Hepatocyte (in vitro differentiated cells): ENCODE results near the gene DPEP2NB. TPM values are rescaled to one million over a fixed set of nuclear protein-coding genes. Genes with fewer than 3 reads are reported as not detected.

Source experiments
- DNase-seq: peaks from one replicate; pipeline ENCODE4 v3.0.0-alpha.2; 2016; ENCODE audit warnings: low spot score
- H2AFZ ChIP-seq: fragments of 200-600 bp; sonication (generic); 2 replicates; pipeline ENCODE4 v1.6.0; 2016; ENCODE audit warnings: antibody characterized with exemption, mild to moderate bottlenecking
- H3K27ac ChIP-seq: fragments of 200-600 bp; sonication (generic); 2 replicates; pipeline ENCODE4 v1.5.1; 2016; ENCODE audit warnings: mild to moderate bottlenecking
- H3K27me3 ChIP-seq: fragments of 200-600 bp; sonication (generic); 2 replicates; pipeline ENCODE4 v1.6.1; 2016
- H3K36me3 ChIP-seq: fragments of 200-600 bp; sonication (generic); replicated peaks from 2 replicates; pipeline ENCODE4 v1.5.1; 2016; ENCODE audit warnings: low read depth; ENCODE audit not compliant: insufficient read depth
- H3K4me1 ChIP-seq: fragments of 200-600 bp; sonication (generic); 2 replicates; pipeline ENCODE4 v1.5.1; 2016; ENCODE audit warnings: mild to moderate bottlenecking, moderate library complexity; ENCODE audit not compliant: insufficient read depth
- H3K4me2 ChIP-seq: fragments of 200-600 bp; sonication (generic); 2 replicates; pipeline ENCODE4 v1.6.0; 2016
- H3K4me3 ChIP-seq: fragments of 200-600 bp; sonication (generic); 2 replicates; pipeline ENCODE4 v1.5.1; 2016; ENCODE audit warnings: mild to moderate bottlenecking
- H3K79me2 ChIP-seq: fragments of 200-600 bp; sonication (generic); 2 replicates; pipeline ENCODE4 v1.6.0; 2017; ENCODE audit warnings: mild to moderate bottlenecking
- H3K9me2 ChIP-seq: fragments of 200-600 bp; sonication (generic); replicated peaks from 2 replicates; pipeline ENCODE4 v1.6.0; 2017; ENCODE audit warnings: mild to moderate bottlenecking; ENCODE audit not compliant: insufficient read depth
- H3K9me3 ChIP-seq: fragments of 200-600 bp; sonication (generic); 2 replicates; pipeline ENCODE4 v1.5.1; 2016; ENCODE audit warnings: low read depth, mild to moderate bottlenecking
- H4K20me1 ChIP-seq: fragments of 200-600 bp; sonication (generic); 2 replicates; pipeline ENCODE4 v1.6.0; 2016; ENCODE audit warnings: mild to moderate bottlenecking; ENCODE audit not compliant: insufficient read depth, poor library complexity, severe bottlenecking
- EZH2 ChIP-seq: fragments of 200-600 bp; sonication (generic); IDR thresholded peaks from 2 replicates; pipeline ENCODE4 v1.6.1; 2016; ENCODE audit warnings: antibody characterized with exemption, mild to moderate bottlenecking, borderline replicate concordance
- EZH2phosphoT487 ChIP-seq: fragments of 200-600 bp; sonication (generic); IDR thresholded peaks from one replicate; pipeline ENCODE4 v1.6.1; 2018; ENCODE audit warnings: antibody characterized with exemption, mild to moderate bottlenecking, low read depth, moderate library complexity; ENCODE audit not compliant: unreplicated experiment, severe bottlenecking
- WGBS: methylation state at CpG from one replicate; pipeline ENCODE4 v1.1.6; 2016; ENCODE audit warnings: low lambda C conversion rate; ENCODE audit errors: missing lambda C conversion rate; 5-methylcytosine and 5-hydroxymethylcytosine counted together
- polyA plus RNA-seq: library from polyadenylated mRNA; unstranded; fragments of >200 nt; fragmentation: Nextera tagmentation; extraction: Ambion mirVana; gene quantifications from 2 replicates; pipeline ENCODE4 v1.2.1, GENCODE V29; 2016
- total RNA-seq: library from RNA; depleted of rRNA; stranded (reverse); fragments of >200 nt; gene quantifications from 2 replicates; pipeline ENCODE4 v1.2.3, GENCODE V29; 2014
- TF ChIP-seq, protein P1 (sequence below): fragments of 200-600 bp; sonication (generic); IDR thresholded peaks from 2 replicates; pipeline ENCODE4 v1.5.1; 2016; ENCODE audit warnings: antibody characterized with exemption, mild to moderate bottlenecking; ENCODE audit not compliant: poor library complexity

Gene DPEP2NB
- total and polyA plus RNA-seq, 2 experiments from 2014 or later: not detected

DNA sequence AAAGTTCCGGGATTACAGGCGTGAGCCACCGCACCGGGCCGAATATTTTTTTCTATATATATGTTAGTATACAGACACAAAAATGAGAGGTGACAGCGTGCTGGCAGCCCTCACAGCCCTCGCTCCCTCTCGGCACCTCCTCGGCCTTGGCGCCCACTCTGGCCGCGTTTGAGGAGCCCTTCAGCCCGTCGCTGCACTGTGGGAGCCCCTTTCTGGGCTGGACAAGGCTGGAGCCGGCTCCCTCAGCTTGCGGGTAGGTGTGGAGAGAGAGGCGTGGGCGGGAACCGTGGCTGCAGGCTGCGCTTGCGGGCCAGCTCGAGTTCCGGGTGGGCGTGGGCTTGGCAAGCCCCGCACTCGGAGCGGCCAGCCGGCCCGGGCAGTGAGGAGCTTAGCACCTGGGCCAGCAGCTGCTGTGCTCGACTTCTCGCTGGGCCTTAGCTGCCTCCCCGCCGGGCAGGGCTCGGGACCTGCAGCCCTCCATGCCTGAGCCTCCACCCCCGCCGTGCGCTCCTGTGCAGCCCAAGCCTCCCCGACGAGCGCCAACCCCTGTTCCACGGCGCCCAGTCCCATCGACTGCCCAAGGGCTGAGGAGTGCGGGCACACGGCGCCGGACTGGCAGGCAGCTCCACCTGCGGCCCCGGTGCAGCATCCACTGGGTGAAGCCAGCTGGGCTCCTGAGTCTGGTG is 33.6 kb downstream of the DPEP2NB start:
- 97% methylated on average over 47 of the region's 49 CpGs for WGBS
- Histone ChIP-seq H3K4me1 (no peaks in the 10 kb centered on the region), H3K9me2 (no peaks in the 10 kb centered on the region), H3K4me3 (no peak overlapping the region), H4K20me1 (no peaks in the 10 kb centered on the region), H3K27ac (no peak overlapping the region), H3K27me3 (no peaks in the 10 kb centered on the region), H3K4me2 (no peak overlapping the region), H2AFZ (no peak overlapping the region), H3K36me3 (no peaks in the 10 kb centered on the region), H3K79me2 (no peaks in the 10 kb centered on the region), H3K9me3 (no peaks in the 10 kb centered on the region)
- no peak for DNase-seq
- TF ChIP-seq EZH2phosphoT487: no peak

DNA sequence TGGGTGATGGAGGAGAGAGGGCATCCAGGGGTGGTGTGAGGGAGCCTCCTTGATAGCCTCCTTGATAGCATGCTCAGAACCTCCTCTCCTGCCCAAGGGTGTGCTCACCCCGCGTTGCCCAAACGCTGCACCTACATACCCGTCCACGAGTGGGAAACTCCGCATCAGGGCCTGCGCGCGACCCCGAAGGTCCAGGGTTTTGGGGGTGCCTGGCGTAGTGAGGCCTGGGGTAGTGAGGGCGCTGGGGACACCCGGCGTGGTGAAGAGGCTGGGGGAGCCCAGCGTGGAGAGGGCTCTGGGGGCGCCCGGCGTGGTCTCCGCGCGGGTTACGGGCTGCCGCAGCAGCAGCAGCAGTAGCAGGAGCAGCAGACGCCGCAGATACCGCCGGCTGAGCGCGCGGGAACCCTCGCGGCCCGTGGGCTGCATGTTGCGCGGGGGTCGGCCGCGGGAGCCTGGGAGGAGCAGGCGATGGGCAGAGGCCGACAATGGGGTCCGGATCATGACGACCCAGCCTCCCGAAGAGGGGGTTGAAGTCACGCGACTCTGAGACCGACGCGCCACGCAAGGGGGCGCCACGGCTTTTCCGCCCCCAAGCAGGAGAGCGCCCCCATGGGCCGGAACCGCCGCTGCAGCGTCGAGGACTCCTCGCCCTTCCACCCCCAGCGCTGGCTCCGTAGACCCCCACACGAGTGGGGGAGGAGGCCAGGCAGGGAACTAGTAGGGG is 35.6 kb downstream of the DPEP2NB start, which contains the start of gene DPEP3:
DPEP3 (minus strand) TSS at position 545 of the 724 bp plus-strand sequence; CDS start at position 426, 119 bp downstream.
- no peak within 1 kb of the TSS for H3K4me2 ChIP-seq
- WGBS: 83% methylated on average over 48 of the region's 62 CpGs
- no peaks in the 10 kb centered on the region for H3K4me1 ChIP-seq
- no peak within 1 kb of the TSS for H3K27ac ChIP-seq
- H3K4me3 ChIP-seq: no peak within 1 kb of the TSS
- no peaks in the 10 kb centered on the region for H4K20me1 ChIP-seq
- H3K36me3 ChIP-seq: no peaks in the 10 kb centered on the region
- H3K9me2 ChIP-seq: no peaks in the 10 kb centered on the region
- no peaks in the 10 kb centered on the region for H3K27me3 ChIP-seq
- TF ChIP-seq EZH2: no peak
- TF ChIP-seq, protein P1, sequence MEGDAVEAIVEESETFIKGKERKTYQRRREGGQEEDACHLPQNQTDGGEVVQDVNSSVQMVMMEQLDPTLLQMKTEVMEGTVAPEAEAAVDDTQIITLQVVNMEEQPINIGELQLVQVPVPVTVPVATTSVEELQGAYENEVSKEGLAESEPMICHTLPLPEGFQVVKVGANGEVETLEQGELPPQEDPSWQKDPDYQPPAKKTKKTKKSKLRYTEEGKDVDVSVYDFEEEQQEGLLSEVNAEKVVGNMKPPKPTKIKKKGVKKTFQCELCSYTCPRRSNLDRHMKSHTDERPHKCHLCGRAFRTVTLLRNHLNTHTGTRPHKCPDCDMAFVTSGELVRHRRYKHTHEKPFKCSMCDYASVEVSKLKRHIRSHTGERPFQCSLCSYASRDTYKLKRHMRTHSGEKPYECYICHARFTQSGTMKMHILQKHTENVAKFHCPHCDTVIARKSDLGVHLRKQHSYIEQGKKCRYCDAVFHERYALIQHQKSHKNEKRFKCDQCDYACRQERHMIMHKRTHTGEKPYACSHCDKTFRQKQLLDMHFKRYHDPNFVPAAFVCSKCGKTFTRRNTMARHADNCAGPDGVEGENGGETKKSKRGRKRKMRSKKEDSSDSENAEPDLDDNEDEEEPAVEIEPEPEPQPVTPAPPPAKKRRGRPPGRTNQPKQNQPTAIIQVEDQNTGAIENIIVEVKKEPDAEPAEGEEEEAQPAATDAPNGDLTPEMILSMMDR: peak; percentile 5
- TF ChIP-seq EZH2phosphoT487: no peak
- no peak for DNase-seq
- H2AFZ ChIP-seq: no peak within 1 kb of the TSS
- no peaks in the 10 kb centered on the region for H3K9me3 ChIP-seq
- no peaks in the 10 kb centered on the region for H3K79me2 ChIP-seq

DNA sequence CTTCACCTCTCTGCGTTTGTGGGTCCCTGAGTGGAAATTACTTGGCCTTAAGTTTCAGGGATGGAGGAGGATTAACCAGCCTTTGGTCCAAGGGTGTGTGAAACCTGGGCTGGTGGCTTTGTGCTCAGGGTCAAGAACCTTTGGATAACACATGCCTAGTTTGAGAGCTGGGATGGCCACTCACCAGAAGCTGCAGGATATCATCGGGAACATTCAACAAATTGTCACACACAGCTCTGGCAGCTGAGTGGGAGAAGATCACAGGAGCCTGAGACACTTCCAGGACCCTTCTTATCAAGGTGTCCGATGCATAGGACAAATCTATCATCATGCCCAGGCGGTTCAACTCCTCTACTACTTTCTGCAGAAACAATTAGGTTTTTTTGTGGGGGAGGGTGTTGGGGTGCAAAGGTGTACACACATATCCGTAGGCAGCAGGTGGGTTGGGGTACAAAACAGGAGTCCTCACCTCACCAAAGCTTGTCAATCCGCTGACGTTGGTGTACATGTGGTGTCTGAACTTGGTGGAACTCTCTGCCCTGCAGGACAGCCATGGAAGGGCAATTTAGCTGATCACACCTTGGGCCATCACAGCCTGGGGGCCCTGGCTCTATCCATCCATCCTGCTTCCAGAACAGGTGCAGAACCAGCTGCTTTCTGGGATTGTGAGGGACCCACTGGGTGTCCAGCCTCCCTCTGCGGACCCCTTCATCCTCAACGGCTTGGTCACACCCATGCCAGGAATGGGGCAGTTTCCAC is 38.1 kb downstream of the DPEP2NB start:
- no peak overlapping the region for H3K4me3 ChIP-seq
- no peaks in the 10 kb centered on the region for H3K36me3 ChIP-seq
- TF ChIP-seq EZH2: no peak
- no peak for TF ChIP-seq EZH2phosphoT487
- TF ChIP-seq, protein P1: no peak
- no peaks in the 10 kb centered on the region for H3K27me3 ChIP-seq
- WGBS: 90% methylated on average over 9 of the region's 9 CpGs
- DNase-seq: no peak
- no peak overlapping the region for H3K27ac ChIP-seq
- H3K79me2 ChIP-seq: no peaks in the 10 kb centered on the region
- no peaks in the 10 kb centered on the region for H3K9me2 ChIP-seq
- H3K9me3 ChIP-seq: no peaks in the 10 kb centered on the region
- no peak overlapping the region for H2AFZ ChIP-seq
- no peaks in the 10 kb centered on the region for H4K20me1 ChIP-seq
- H3K4me1 ChIP-seq: no peaks in the 10 kb centered on the region
- no peak overlapping the region for H3K4me2 ChIP-seq
